WTC11 (cell line): ENCODE measurements around the gene TERT. TPM values are rescaled to one million over a fixed set of nuclear protein-coding genes. Genes with fewer than 3 reads are reported as not detected.
"Not testable (repeated sequence)": the region's sequence is repeated elsewhere in the genome, so short reads cannot be mapped to it uniquely, and the experiment has no call there.

Source experiments
- ATAC-seq: fragments of 200-7000 bp; cut with Tn5 transposase; 2 replicates; pipeline ENCODE4 v1.10.0; 2021; ENCODE audit warnings: mild to moderate bottlenecking, moderate library complexity
- CTCF ChIA-PET: fragments of 300-600 bp; sonication (Branson Sonifier 250); formaldehyde crosslinking; loops from one replicate; lab custom pipeline; 2021; ENCODE audit warnings: antibody characterized with exemption; lab: Charles Lee
- POLR2A ChIA-PET: fragments of 350-600 bp; sonication (Branson Sonifier 250); formaldehyde crosslinking; loops from one replicate; lab custom pipeline; 2021; ENCODE audit warnings: antibody characterized with exemption; lab: Charles Lee
- DNase-seq: peaks from one replicate; pipeline ENCODE4 v3.0.0; 2021; ENCODE audit warnings: low spot score
- H3K27ac Mint-ChIP-seq: 2 replicates; pipeline ENCODE4 v1.8.0; 2021; ENCODE audit warnings: mixed read lengths
- H3K27me3 Mint-ChIP-seq: 2 replicates; pipeline ENCODE4 v1.8.0; 2021; ENCODE audit warnings: low read depth, mild to moderate bottlenecking, moderate library complexity, mixed read lengths
- H3K36me3 Mint-ChIP-seq: 2 replicates; pipeline ENCODE4 v1.8.0; 2021; ENCODE audit warnings: mixed read lengths
- H3K4me1 Mint-ChIP-seq: 2 replicates; pipeline ENCODE4 v1.8.0; 2022; ENCODE audit warnings: mixed read lengths
- H3K4me3 Mint-ChIP-seq: 2 replicates; pipeline ENCODE4 v1.8.0; 2021; ENCODE audit warnings: mild to moderate bottlenecking, moderate library complexity, mixed read lengths
- H3K9me3 Mint-ChIP-seq: 2 replicates; pipeline ENCODE4 v1.8.0; 2021; ENCODE audit warnings: mixed read lengths
- ARID4B ChIP-seq: sonication (generic); formaldehyde crosslinking; IDR thresholded peaks from 2 replicates; pipeline ENCODE4 v1.8.0; 2023; ENCODE audit warnings: missing genetic modification reagents, mild to moderate bottlenecking, borderline replicate concordance
- ATF2 ChIP-seq: sonication (generic); formaldehyde crosslinking; IDR thresholded peaks from 2 replicates; pipeline ENCODE4 v1.8.1; 2022; ENCODE audit warnings: low read depth, missing genetic modification reagents, borderline replicate concordance
- ATF6 ChIP-seq: sonication (generic); formaldehyde crosslinking; IDR thresholded peaks from 2 replicates; pipeline ENCODE4 v1.8.1; 2023; ENCODE audit warnings: mild to moderate bottlenecking, missing genetic modification reagents
- CBFB ChIP-seq: sonication (generic); formaldehyde crosslinking; IDR thresholded peaks from 2 replicates; pipeline ENCODE4 v1.8.1; 2022; ENCODE audit warnings: mild to moderate bottlenecking, low read depth, missing genetic modification reagents
- CREM ChIP-seq: sonication (generic); formaldehyde crosslinking; IDR thresholded peaks from 2 replicates; pipeline ENCODE4 v1.8.1; 2022; ENCODE audit warnings: mild to moderate bottlenecking, missing genetic modification reagents, moderate library complexity
- EMX1 ChIP-seq: fragments of 250-450 bp; sonication (Bioruptor Pico); IDR thresholded peaks from 2 replicates; pipeline ENCODE4 v1.8.0; 2021; ENCODE audit warnings: mild to moderate bottlenecking
- FOXP1 ChIP-seq: sonication (generic); formaldehyde crosslinking; IDR thresholded peaks from 2 replicates; pipeline ENCODE4 v1.8.0; 2022; ENCODE audit warnings: missing genetic modification reagents, mild to moderate bottlenecking, moderate library complexity, borderline replicate concordance
- JAZF1 ChIP-seq: fragments of 250-450 bp; sonication (Bioruptor Pico); IDR thresholded peaks from 2 replicates; pipeline ENCODE4 v1.9.0; 2021; ENCODE audit warnings: moderate library complexity, mild to moderate bottlenecking, inconsistent platforms
- TEAD1 ChIP-seq: sonication (generic); formaldehyde crosslinking; IDR thresholded peaks from 2 replicates; pipeline ENCODE4 v1.8.0; 2022; ENCODE audit warnings: mild to moderate bottlenecking, missing genetic modification reagents
- USF2 ChIP-seq: sonication (generic); formaldehyde crosslinking; IDR thresholded peaks from 2 replicates; pipeline ENCODE4 v1.8.1; 2023; ENCODE audit warnings: mild to moderate bottlenecking, missing genetic modification reagents, moderate library complexity
- ZBTB21 ChIP-seq: sonication (generic); formaldehyde crosslinking; IDR thresholded peaks from 2 replicates; pipeline ENCODE4 v1.8.1; 2023; ENCODE audit warnings: mild to moderate bottlenecking, missing genetic modification reagents, borderline replicate concordance
- ZNF121 ChIP-seq: sonication (generic); formaldehyde crosslinking; IDR thresholded peaks from 2 replicates; pipeline ENCODE4 v1.8.0; 2023; ENCODE audit warnings: missing genetic modification reagents
- ZNF416 ChIP-seq: fragments of 250-450 bp; sonication (Bioruptor Pico); IDR thresholded peaks from 2 replicates; pipeline ENCODE4 v1.9.0; 2021; ENCODE audit warnings: mild to moderate bottlenecking, inconsistent platforms
- ZNF425 ChIP-seq: fragments of 250-450 bp; sonication (Bioruptor Pico); conservative IDR thresholded peaks from 2 replicates; pipeline ENCODE4 v1.9.0; 2021; ENCODE audit warnings: mild to moderate bottlenecking
- ZNF671 ChIP-seq: fragments of 250-450 bp; sonication (Bioruptor Pico); IDR thresholded peaks from 2 replicates; pipeline ENCODE4 v1.8.0; 2021; ENCODE audit warnings: mild to moderate bottlenecking
- total RNA-seq: library from RNA; stranded (reverse); gene quantifications from 3 replicates; pipeline ENCODE4 v1.2.3, GENCODE V29; 2021

Gene TERT
- total RNA-seq, 1 experiment from 2014 or later: 42.9 TPM

- no peak for TF ChIP-seq USF2 (CRISPR knock-in tag)
- no peak for TF ChIP-seq ATF2 (CRISPR knock-in tag)
- no peak for TF ChIP-seq ATF6 (CRISPR knock-in tag)
Measured at GRCh38 chr5:1343315-1343751, 48.5 kb upstream of the TERT start (continued).

- H3K27ac Mint-ChIP-seq, H3K27me3 Mint-ChIP-seq, CTCF ChIA-PET, POLR2A ChIA-PET, DNase-seq, ATAC-seq, H3K9me3 Mint-ChIP-seq: not testable (repeated sequence)
- peaks cover 36% of the 10 kb centered on the region for H3K36me3 Mint-ChIP-seq
- H3K4me1 Mint-ChIP-seq: peaks cover 17% of the 10 kb centered on the region
- H3K4me3 Mint-ChIP-seq: peak overlapping the region; percentile 90
Measured at GRCh38 chr5:1342711-1343110, 47.8 kb upstream of the TERT start.

- no peak overlapping the region for H3K27ac Mint-ChIP-seq
- no peak overlapping the region for H3K4me3 Mint-ChIP-seq
- H3K4me1 Mint-ChIP-seq: peaks cover 15% of the 10 kb centered on the region
- ChIA-PET CTCF (interaction anchor here (1.0 kb wide), 1 partner anchor 312 kb away, joined by 3 read pairs; no protein-coding TSS in a partner anchor), POLR2A (no interaction called here)
- TF ChIP-seq ZNF425 (CRISPR knock-in tag) (no peak), ZBTB21 (no peak), EMX1 (no peak), TEAD1 (CRISPR knock-in tag) (no peak), USF2 (CRISPR knock-in tag) (no peak), ZNF671 (CRISPR knock-in tag) (no peak), CREM (no peak), ARID4B (no peak), CBFB (CRISPR knock-in tag) (no peak), ZNF121 (CRISPR knock-in tag) (no peak), JAZF1 (CRISPR knock-in tag) (no peak), FOXP1 (CRISPR knock-in tag) (no peak), ZNF416 (CRISPR knock-in tag) (no peak)
- ATAC-seq: no peak
- DNase-seq: no peak
- peaks cover 41% of the 10 kb centered on the region for H3K36me3 Mint-ChIP-seq
- H3K27me3 Mint-ChIP-seq: no peaks in the 10 kb centered on the region; the same call in 1 of the 2 replicates
- H3K9me3 Mint-ChIP-seq: no peaks in the 10 kb centered on the region
Measured at GRCh38 chr5:1342268-1342667, 47.4 kb upstream of the TERT start.
